Trophoblast cell (in vitro differentiated cells and primary cell): Measurements from ENCODE around the gene CNTNAP3.
"Not testable (repeated sequence)": the region's sequence is repeated elsewhere in the genome, so short reads cannot be mapped to it uniquely, and the experiment has no call there.

Experiments
- DNase-seq, 2 donors: peaks; one replicate each; pipeline ENCODE4 v3.0.0-alpha.2; 2016
- H2AFZ ChIP-seq: 2 replicates; pipeline ENCODE4 v1.6.1; 2013; ENCODE audit warnings: low read length, moderate library complexity, mild to moderate bottlenecking; ENCODE audit not compliant: insufficient read depth, poor library complexity
- H2AK5ac ChIP-seq: 2 replicates; pipeline ENCODE4 v1.6.1; 2013; ENCODE audit warnings: mild to moderate bottlenecking, low read length
- H2BK120ac ChIP-seq: 2 replicates; pipeline ENCODE4 v1.6.1; 2013; ENCODE audit warnings: low read length, mild to moderate bottlenecking, moderate library complexity; ENCODE audit not compliant: insufficient read depth, poor library complexity
- H2BK12ac ChIP-seq: 2 replicates; pipeline ENCODE4 v1.6.1; 2013; ENCODE audit warnings: mild to moderate bottlenecking, low read length, moderate library complexity
- H2BK5ac ChIP-seq: 2 replicates; pipeline ENCODE4 v1.6.1; 2013; ENCODE audit warnings: low read length, low read depth, moderate library complexity, mild to moderate bottlenecking; ENCODE audit not compliant: poor library complexity
- H3K14ac ChIP-seq: 2 replicates; pipeline ENCODE4 v1.6.1; 2013; ENCODE audit warnings: mild to moderate bottlenecking, low read length
- H3K18ac ChIP-seq: 2 replicates; pipeline ENCODE4 v1.6.1; 2013; ENCODE audit warnings: mild to moderate bottlenecking, low read length
- H3K23ac ChIP-seq: 2 replicates; pipeline ENCODE4 v1.6.1; 2013; ENCODE audit warnings: low read length
- H3K27ac ChIP-seq: 2 replicates; pipeline ENCODE4 v1.5.1; 2013; ENCODE audit warnings: low read depth, mild to moderate bottlenecking, inconsistent platforms, low read length, moderate library complexity
- H3K27me3 ChIP-seq: 2 replicates; pipeline ENCODE4 v1.6.1; 2013; ENCODE audit warnings: inconsistent platforms, mild to moderate bottlenecking, low read length, moderate library complexity; ENCODE audit not compliant: insufficient read depth
- H3K36me3 ChIP-seq, 2 experiments: 1 replicate in 1 of 2; 2 replicates in 1 of 2; pipeline ENCODE4 v1.6.1; 2013; ENCODE audit warnings: low read length in 2 of 2, mild to moderate bottlenecking in 2 of 2, moderate library complexity in 1 of 2; ENCODE audit not compliant: insufficient read depth in 2 of 2, control insufficient read depth in 1 of 2
- H3K4ac ChIP-seq: 2 replicates; pipeline ENCODE4 v1.6.1; 2013; ENCODE audit warnings: low read depth, mild to moderate bottlenecking, low read length, moderate library complexity
- H3K4me1 ChIP-seq, 2 experiments: 1 replicate in 1 of 2; 2 replicates in 1 of 2; pipeline ENCODE4 v1.6.1; 2013; ENCODE audit warnings: low read length in 2 of 2, mild to moderate bottlenecking in 2 of 2, moderate library complexity in 1 of 2; ENCODE audit not compliant: insufficient read depth in 2 of 2, control insufficient read depth in 1 of 2
- H3K4me2 ChIP-seq: 2 replicates; pipeline ENCODE4 v1.6.1; 2013; ENCODE audit warnings: inconsistent platforms, mild to moderate bottlenecking, low read length, moderate library complexity
- H3K4me3 ChIP-seq: 2 replicates; pipeline ENCODE4 v1.5.1; 2013; ENCODE audit warnings: mild to moderate bottlenecking, low read depth, low read length, inconsistent platforms
- H3K79me1 ChIP-seq: one replicate; pipeline ENCODE4 v1.6.1; 2013; ENCODE audit warnings: low read length
- H3K79me2 ChIP-seq: 2 replicates; pipeline ENCODE4 v1.6.1; 2013; ENCODE audit warnings: low read length, mild to moderate bottlenecking; ENCODE audit not compliant: control insufficient read depth, insufficient read depth, poor library complexity
- H3K9ac ChIP-seq: 2 replicates; pipeline ENCODE4 v1.6.1; 2013; ENCODE audit warnings: mild to moderate bottlenecking, low read length
- H3K9me3 ChIP-seq: 2 replicates; pipeline ENCODE4 v1.6.1; 2013; ENCODE audit warnings: low read depth, mild to moderate bottlenecking, control low read depth, inconsistent platforms, low read length; ENCODE audit not compliant: insufficient read depth
- H4K12ac ChIP-seq: 2 replicates; pipeline ENCODE4 v1.6.1; 2013; ENCODE audit warnings: low read depth, mild to moderate bottlenecking, low read length, moderate library complexity
- H4K8ac ChIP-seq: 2 replicates; pipeline ENCODE4 v1.6.1; 2013; ENCODE audit warnings: low read depth, mild to moderate bottlenecking, low read length, moderate library complexity
- H4K91ac ChIP-seq: one replicate; pipeline ENCODE4 v1.6.1; 2013; ENCODE audit warnings: low read depth, mild to moderate bottlenecking, low read length, moderate library complexity
- WGBS: extraction: QIAGEN DNeasy Blood & Tissue Kit; methylation state at CpG from one replicate; pipeline ENCODE4 v1.1.7; 2013; ENCODE audit warnings: missing lambda C conversion rate; ENCODE audit not compliant: insufficient read length, insufficient coverage; ENCODE audit errors: extremely low coverage; 5-methylcytosine and 5-hydroxymethylcytosine counted together

The CNTNAP3 gene

DNA sequence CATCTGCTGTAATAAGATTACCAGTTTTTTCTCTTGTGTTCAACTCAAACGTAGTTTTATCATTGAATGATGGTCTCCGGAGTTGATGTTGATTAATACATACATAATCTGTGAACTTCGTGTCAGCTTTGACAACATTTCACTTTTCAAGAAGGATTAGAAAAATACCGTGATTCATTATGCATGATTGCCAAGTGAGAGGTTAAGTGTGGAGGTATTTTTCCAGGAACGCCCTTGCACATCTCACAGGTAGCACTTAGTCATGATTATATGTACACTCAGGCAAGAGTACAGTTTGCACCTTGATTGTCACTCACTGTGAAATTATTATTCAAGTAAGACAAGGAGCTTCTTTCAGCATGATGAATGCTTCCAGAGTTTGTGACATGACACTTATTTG is 202.7 kb downstream of the CNTNAP3 start:
- not testable (repeated sequence) for H2AFZ ChIP-seq, H3K79me1 ChIP-seq, H3K23ac ChIP-seq, H3K14ac ChIP-seq, H3K36me3 ChIP-seq, H2AK5ac ChIP-seq, H3K18ac ChIP-seq, H4K8ac ChIP-seq, H2BK5ac ChIP-seq, H3K27me3 ChIP-seq, H2BK12ac ChIP-seq, H3K79me2 ChIP-seq, H3K9me3 ChIP-seq, H4K12ac ChIP-seq, H2BK120ac ChIP-seq, H3K4me1 ChIP-seq, H3K4ac ChIP-seq, H3K4me2 ChIP-seq, H3K9ac ChIP-seq, DNase-seq, H3K27ac ChIP-seq, H3K4me3 ChIP-seq, H4K91ac ChIP-seq
- no CpG with 5 or more reads among the region's 5 CpGs for WGBS

DNA sequence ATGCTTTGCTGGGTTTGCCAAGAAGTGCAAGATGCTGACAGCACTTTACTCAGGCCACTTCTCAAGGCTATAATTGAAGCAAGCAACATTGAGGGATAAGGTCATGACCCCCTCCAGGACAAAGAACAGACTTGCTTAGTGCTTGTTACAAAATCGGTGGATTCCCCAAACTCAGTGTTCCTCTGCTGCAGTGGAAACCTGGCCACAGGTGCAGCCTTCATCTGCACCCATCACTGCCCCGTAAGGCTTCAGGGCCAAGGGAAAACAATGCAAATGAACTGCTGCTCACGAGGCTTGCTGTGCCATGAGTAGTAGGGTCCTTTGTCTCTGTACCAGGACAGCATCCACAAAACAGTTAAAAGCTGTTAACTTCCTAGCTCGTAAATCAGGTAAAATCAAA is 205.4 kb downstream of the CNTNAP3 start:
- WGBS = no CpG with 5 or more reads among the region's 4 CpGs
- not testable (repeated sequence) for H2AK5ac ChIP-seq, DNase-seq, H3K27me3 ChIP-seq, H2AFZ ChIP-seq, H3K18ac ChIP-seq, H4K91ac ChIP-seq, H3K14ac ChIP-seq, H4K8ac ChIP-seq, H3K79me2 ChIP-seq, H2BK12ac ChIP-seq, H2BK120ac ChIP-seq, H4K12ac ChIP-seq, H3K4me1 ChIP-seq, H3K23ac ChIP-seq, H2BK5ac ChIP-seq, H3K9ac ChIP-seq, H3K4ac ChIP-seq, H3K4me3 ChIP-seq, H3K36me3 ChIP-seq, H3K4me2 ChIP-seq, H3K79me1 ChIP-seq, H3K9me3 ChIP-seq, H3K27ac ChIP-seq

DNA sequence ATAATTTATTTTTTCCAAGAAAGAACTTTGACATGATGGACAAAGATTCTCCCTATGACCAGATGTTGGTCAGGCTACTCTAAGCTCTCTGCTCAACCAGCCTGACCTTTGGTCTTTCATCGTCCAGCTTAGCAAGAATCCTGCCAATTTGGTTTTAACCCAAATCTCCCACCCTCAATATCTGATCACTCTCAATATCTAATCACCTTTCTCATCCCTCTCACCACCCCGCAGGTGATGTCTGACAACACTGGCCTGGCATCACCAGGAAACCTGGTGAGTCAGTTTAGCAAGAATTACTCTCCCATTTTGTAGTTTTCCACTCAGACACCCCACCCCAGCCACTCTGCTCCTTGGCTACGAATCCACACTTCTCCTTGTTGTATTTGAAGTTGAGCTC is 207.9 kb downstream of the CNTNAP3 start:
- not testable (repeated sequence) for H2BK12ac ChIP-seq, H3K9ac ChIP-seq, H3K14ac ChIP-seq, H4K91ac ChIP-seq, H4K8ac ChIP-seq, H3K36me3 ChIP-seq, H3K23ac ChIP-seq, H3K27ac ChIP-seq, H2BK5ac ChIP-seq, H3K4ac ChIP-seq, H3K4me3 ChIP-seq, H2AFZ ChIP-seq, H3K4me2 ChIP-seq, H3K79me1 ChIP-seq, H4K12ac ChIP-seq, H3K79me2 ChIP-seq, H3K27me3 ChIP-seq, H3K18ac ChIP-seq, H2BK120ac ChIP-seq, H2AK5ac ChIP-seq, H3K9me3 ChIP-seq, DNase-seq, H3K4me1 ChIP-seq
- no CpG with 5 or more reads among the region's 3 CpGs for WGBS

DNA sequence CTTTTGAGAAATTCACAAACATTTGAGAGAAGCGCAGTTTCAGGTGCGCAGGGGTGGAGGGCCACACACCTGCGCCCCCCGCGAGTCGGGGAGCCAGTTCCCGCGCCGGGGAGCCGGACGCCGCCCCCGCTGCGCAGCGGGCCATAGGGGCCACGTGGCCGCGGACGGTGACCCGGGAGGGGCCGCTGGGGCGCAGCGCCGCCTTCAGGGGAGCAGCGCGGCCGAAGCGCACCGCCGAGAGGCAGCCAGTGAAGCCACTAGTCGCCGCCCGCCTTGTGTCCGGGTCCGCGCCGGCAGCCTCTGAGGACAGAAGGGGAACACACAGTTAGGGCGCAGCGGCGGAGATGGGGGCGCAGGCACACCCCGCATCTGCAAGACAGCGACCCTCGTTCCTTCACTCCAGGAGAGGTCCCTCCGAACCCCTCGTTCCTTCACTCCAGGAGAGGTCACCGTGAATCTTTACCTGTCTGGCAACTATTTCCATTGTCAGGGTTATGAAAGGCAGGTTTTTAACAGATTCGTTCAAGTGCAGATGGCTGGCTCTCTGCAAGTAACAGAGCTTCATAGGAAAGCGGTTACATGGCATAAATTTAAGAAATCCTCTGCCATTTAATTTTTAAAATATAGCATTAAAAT is 209.2 kb downstream of the CNTNAP3 start:
- not testable (repeated sequence) for H4K12ac ChIP-seq, H3K4me1 ChIP-seq, H2AFZ ChIP-seq, H2AK5ac ChIP-seq, H2BK120ac ChIP-seq, H2BK5ac ChIP-seq, H3K23ac ChIP-seq, H2BK12ac ChIP-seq, H3K79me2 ChIP-seq, DNase-seq, H3K18ac ChIP-seq, H3K4ac ChIP-seq, H3K79me1 ChIP-seq, H3K27ac ChIP-seq, H3K36me3 ChIP-seq, H3K9me3 ChIP-seq, H3K27me3 ChIP-seq, H4K91ac ChIP-seq, H3K14ac ChIP-seq, H3K9ac ChIP-seq, H4K8ac ChIP-seq
- WGBS = no CpG with 5 or more reads among the region's 49 CpGs
- peak overlapping the region; percentile 31 for H3K4me3 ChIP-seq
- H3K4me2 ChIP-seq = peak overlapping the region; percentile 53
